ENCODE measurements around the gene TRAF4. TPM values are rescaled to one million over a fixed set of nuclear protein-coding genes. Genes with fewer than 3 reads are reported as not detected.
A peak's percentile ranks its signal among the peaks of the same experiment; 100 is the strongest.

Gene TRAF4
- total and polyA plus RNA-seq, 10 of the 15 experiments (the other 5 are each of a cell fraction or from before 2014, with no cell fraction given), result 3.7 to 197 (median 66.4) TPM

GRCh38 chr17:28738680-28739384, 5.0 kb upstream of the TRAF4 start (continued):
- TF ChIP-seq USF1 (IDR thresholded peaks at IDR 0.05; ENCODE audit: borderline replicate concordance, extremely low read length, insufficient read depth, low read depth, low read length) (peak; percentile 36), ZZZ3 (IDR thresholded peaks at IDR 0.05; ENCODE audit: control insufficient read depth, insufficient read length, low read depth) (no peak), ZNF592 (IDR thresholded peaks at IDR 0.05) (no peak), KDM1A (IDR thresholded peaks at IDR 0.05; ENCODE audit: borderline replicate concordance) (no peak), FOXK2 (IDR thresholded peaks at IDR 0.05) (no peak), NFIC (IDR thresholded peaks at IDR 0.05; ENCODE audit: low read depth, low read length) (no peak), ETV6 (conservative IDR thresholded peaks at IDR 0.05 in 1 of 2, IDR thresholded peaks at IDR 0.05 in 1 of 2; ENCODE audit: borderline replicate concordance in 1 of 2, low read depth in 1 of 2) (peak in 1 of 2 experiments; percentile 63; a peak in 2 of 4 replicates), SIX5 (IDR thresholded peaks at IDR 0.05; ENCODE audit: low read depth, low read length, severe bottlenecking) (no peak), PRDM15 (CRISPR knock-in tag; IDR thresholded peaks at IDR 0.05) (no peak), ATF3 (IDR thresholded peaks at IDR 0.05; ENCODE audit: borderline replicate concordance, extremely low read depth, low read depth, low read length) (no peak), BHLHE40 (IDR thresholded peaks at IDR 0.05; ENCODE audit: borderline replicate concordance in 1 of 2, low read depth in 2 of 2, low read length in 1 of 2) (peak; percentile 79 to 91), ATF2 (IDR thresholded peaks at IDR 0.05; ENCODE audit: low read length) (no peak), CTCF (IDR thresholded peaks at IDR 0.05 in 2 of 3, conservative IDR thresholded peaks at IDR 0.05 in 1 of 3; ENCODE audit: control insufficient read depth in 2 of 3, extremely low read depth in 1 of 3, insufficient read depth in 1 of 3, low read depth in 3 of 3, low read length in 3 of 3) (no peak), MEF2B (IDR thresholded peaks at IDR 0.05; ENCODE audit: partially characterized antibody, poor library complexity, severe bottlenecking) (peak; percentile 18)
